ENCODE results near the gene SCGB3A2.

DNA sequence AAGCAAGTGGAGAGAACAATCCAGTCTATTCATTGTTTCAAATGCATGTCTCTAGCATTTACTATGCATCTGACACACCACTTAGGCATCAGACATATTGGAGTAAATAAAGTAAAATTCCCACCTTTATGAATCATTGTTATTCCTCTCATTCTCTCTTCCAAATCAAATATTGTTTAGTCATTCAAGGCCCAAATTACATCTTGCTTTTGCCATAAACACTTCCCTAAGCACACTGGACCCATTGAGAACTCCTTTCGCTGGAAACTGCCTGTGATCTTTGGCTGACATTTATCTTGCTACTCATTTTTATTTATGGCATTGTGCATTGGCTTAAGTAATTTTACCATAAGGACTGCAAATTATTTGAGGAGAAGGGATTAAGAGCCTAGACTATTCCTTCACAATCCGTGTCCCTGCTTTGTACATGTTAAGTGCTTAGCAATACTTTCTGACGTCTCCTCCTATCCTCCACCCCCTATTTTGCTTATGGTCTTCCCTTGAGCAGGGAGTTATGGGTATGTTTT, 20.4 kb downstream of the SCGB3A2 start:
- TF ChIP-seq, protein P1, sequence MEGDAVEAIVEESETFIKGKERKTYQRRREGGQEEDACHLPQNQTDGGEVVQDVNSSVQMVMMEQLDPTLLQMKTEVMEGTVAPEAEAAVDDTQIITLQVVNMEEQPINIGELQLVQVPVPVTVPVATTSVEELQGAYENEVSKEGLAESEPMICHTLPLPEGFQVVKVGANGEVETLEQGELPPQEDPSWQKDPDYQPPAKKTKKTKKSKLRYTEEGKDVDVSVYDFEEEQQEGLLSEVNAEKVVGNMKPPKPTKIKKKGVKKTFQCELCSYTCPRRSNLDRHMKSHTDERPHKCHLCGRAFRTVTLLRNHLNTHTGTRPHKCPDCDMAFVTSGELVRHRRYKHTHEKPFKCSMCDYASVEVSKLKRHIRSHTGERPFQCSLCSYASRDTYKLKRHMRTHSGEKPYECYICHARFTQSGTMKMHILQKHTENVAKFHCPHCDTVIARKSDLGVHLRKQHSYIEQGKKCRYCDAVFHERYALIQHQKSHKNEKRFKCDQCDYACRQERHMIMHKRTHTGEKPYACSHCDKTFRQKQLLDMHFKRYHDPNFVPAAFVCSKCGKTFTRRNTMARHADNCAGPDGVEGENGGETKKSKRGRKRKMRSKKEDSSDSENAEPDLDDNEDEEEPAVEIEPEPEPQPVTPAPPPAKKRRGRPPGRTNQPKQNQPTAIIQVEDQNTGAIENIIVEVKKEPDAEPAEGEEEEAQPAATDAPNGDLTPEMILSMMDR (IDR thresholded peaks at IDR 0.05; ENCODE audit: control extremely low read depth in 1 of 3, insufficient read depth in 1 of 3, low read depth in 1 of 3, low read length in 3 of 3), result no peak
- no peak for TF ChIP-seq CHD7 (IDR thresholded peaks at IDR 0.05; ENCODE audit: insufficient replicate concordance, low read length)
- no peak for TF ChIP-seq TAF1 (IDR thresholded peaks at IDR 0.05; ENCODE audit: low read depth, low read length)
- TF ChIP-seq POLR2AphosphoS5 (IDR thresholded peaks at IDR 0.05; ENCODE audit: low read depth, low read length), result no peak
- TF ChIP-seq, protein P2, sequence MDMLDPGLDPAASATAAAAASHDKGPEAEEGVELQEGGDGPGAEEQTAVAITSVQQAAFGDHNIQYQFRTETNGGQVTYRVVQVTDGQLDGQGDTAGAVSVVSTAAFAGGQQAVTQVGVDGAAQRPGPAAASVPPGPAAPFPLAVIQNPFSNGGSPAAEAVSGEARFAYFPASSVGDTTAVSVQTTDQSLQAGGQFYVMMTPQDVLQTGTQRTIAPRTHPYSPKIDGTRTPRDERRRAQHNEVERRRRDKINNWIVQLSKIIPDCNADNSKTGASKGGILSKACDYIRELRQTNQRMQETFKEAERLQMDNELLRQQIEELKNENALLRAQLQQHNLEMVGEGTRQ (IDR thresholded peaks at IDR 0.05; ENCODE audit: low read length), result no peak
- no peak for TF ChIP-seq CBX5 (IDR thresholded peaks at IDR 0.05; ENCODE audit: low read depth, low read length)
- no peak for TF ChIP-seq MAX (IDR thresholded peaks at IDR 0.05)
